Measurements from ENCODE around the gene ZFR2. TPM values are rescaled to one million over a fixed set of nuclear protein-coding genes. Genes with fewer than 3 reads are reported as not detected.

ZFR2 gene
- total RNA-seq, 4 donors from 2014 or later = not detected

DNA sequence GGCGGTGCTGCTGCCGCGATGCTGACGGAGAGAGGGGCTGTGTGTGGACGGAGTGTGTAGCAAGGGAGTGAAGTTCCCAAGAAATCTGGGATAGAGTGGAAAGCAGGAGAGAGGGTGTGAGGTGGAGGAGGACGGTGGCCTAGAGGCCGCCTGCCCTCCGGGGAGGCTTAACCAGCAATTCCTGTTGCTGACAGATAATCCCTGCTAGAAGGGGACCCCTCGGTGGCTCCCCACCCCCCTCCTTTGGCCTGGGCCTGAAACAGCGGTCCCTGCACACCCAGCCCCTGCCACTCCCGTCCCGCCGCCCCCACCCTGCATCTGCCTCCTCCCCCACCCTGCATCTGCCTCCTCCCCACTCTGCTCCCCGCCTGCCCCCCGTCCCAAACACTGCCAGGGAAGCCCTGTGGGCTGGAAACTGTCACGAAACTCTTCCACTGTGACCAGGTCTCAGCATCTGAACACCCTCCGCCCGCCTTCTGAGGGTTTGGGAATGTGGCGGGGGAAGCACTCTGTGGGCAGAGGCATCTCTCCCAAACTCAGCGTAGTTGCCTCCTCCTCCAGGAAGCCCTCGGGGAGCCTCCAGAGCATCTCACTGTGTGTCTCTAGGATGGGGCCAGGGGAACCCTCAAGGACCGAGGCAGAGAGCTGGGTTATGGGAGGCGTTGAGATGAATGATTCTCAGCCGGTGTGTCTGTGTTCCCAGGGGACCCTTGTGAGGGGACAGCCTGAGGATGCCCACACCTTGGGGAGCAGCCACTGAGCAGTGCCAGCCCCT lies 65.5 kb downstream of the ZFR2 start:
- no peak for TF ChIP-seq EP300 (IDR thresholded peaks at IDR 0.05)
- TF ChIP-seq, protein P1, sequence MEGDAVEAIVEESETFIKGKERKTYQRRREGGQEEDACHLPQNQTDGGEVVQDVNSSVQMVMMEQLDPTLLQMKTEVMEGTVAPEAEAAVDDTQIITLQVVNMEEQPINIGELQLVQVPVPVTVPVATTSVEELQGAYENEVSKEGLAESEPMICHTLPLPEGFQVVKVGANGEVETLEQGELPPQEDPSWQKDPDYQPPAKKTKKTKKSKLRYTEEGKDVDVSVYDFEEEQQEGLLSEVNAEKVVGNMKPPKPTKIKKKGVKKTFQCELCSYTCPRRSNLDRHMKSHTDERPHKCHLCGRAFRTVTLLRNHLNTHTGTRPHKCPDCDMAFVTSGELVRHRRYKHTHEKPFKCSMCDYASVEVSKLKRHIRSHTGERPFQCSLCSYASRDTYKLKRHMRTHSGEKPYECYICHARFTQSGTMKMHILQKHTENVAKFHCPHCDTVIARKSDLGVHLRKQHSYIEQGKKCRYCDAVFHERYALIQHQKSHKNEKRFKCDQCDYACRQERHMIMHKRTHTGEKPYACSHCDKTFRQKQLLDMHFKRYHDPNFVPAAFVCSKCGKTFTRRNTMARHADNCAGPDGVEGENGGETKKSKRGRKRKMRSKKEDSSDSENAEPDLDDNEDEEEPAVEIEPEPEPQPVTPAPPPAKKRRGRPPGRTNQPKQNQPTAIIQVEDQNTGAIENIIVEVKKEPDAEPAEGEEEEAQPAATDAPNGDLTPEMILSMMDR (IDR thresholded peaks at IDR 0.05) = no peak
- no peak for TF ChIP-seq POLR2A (IDR thresholded peaks at IDR 0.05)
- Histone ChIP-seq H3K27me3 (peaks cover 0 to 74% of the 10 kb centered on the region in 2 donors), H3K4me1 (peaks cover 0 to 13% (median 3%) of the 10 kb centered on the region in 4 donors), H3K4me3 (no peak overlapping the region), H3K9me3 (no peaks in the 10 kb centered on the region), H3K36me3 (no peaks in the 10 kb centered on the region), H3K27ac (no peak overlapping the region)
- DNase-seq (ENCODE audit: low spot score in 2 of 2) = no peak
- WGBS, 2 donors = 74 to 76% methylated on average over 20 to 21 of the region's 24 CpGs

DNA sequence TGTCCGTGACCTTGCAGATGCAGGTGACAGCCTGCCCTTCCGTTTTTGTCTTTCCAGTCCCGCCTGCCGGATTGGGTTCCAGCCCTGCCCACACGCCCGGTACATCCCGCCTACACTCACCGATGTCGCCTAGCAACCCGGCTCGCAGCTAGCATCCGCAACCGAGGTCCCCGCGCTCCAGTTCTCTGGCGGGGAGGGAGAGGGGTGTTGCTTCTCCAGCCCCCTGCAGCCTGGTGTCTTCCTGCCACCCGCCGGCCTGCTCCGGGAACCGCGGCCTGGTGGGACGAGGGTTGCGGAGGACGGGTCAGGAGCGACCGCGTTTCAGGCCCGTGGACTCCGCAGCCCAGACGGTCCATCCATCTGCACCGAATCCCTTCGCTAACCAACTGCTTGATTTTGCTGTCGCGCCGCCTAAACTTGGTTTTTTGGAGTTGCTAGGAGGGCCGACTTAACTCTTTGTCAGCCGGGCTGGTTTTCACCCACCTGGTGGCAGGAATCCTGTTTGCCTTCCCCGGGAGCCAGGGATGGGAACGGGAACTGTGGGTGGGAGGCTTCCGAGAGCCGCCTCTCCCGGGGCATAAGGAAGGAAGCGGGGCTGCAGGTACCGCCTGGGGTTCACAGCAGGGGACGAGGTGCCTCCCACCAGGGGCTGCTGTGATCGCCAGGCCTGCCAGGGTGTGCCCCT lies 67.3 kb downstream of the ZFR2 start:
- H3K4me1 ChIP-seq = peaks cover 0 to 13% (median 3%) of the 10 kb centered on the region in 4 donors
- no peaks in the 10 kb centered on the region for H3K36me3 ChIP-seq
- 1 to 5% methylated on average over 33 to 34 of the region's 46 CpGs for WGBS, 2 donors
- DNase-seq (ENCODE audit: low spot score in 2 of 2) = no peak
- H3K27me3 ChIP-seq = peaks cover 0 to 74% of the 10 kb centered on the region in 2 donors
- no peak overlapping the region for H3K27ac ChIP-seq
- peaks cover 0 to 10% (median under 1%) of the 10 kb centered on the region in 4 donors for H3K9me3 ChIP-seq
- no peak overlapping the region for H3K4me3 ChIP-seq
- TF ChIP-seq, protein P1 (IDR thresholded peaks at IDR 0.05) = no peak

DNA sequence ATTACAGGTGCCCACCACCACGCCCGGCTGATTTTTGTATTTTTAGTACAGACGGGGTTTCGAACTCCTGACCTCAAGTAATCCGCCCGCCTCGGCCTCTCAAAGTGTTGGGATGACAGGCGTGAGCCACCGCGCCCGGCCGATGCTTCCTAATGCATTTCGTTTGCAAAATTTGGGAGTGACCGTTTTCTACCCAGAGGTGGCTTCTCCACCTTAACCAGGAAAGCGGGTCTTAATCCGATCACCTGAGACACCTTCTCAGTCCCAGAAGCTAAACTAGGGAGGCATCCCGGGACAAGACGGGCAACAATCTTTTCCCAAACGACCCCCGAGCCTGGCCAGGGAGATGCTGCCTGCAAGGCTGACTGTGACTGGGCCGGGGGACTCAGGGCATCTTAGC lies 67.8 kb downstream of the ZFR2 start:
- no peak for TF ChIP-seq EP300 (IDR thresholded peaks at IDR 0.05)
- TF ChIP-seq, protein P1 (IDR thresholded peaks at IDR 0.05) = no peak
- TF ChIP-seq POLR2A (IDR thresholded peaks at IDR 0.05) = no peak
- H3K9me3 ChIP-seq = peaks cover 0 to 16% (median 4%) of the 10 kb centered on the region in 4 donors
- peaks cover 0 to 73% of the 10 kb centered on the region in 2 donors for H3K27me3 ChIP-seq
- DNase-seq (ENCODE audit: low spot score in 2 of 2) = no peak
- 38 to 45% methylated on average over 17 to 21 of the region's 21 CpGs for WGBS, 2 donors
- no peaks in the 10 kb centered on the region for H3K36me3 ChIP-seq
- H3K27ac ChIP-seq = no peak overlapping the region
- no peak overlapping the region for H3K4me3 ChIP-seq
- peaks cover 0 to 13% (median 3%) of the 10 kb centered on the region in 4 donors for H3K4me1 ChIP-seq

GRCh38 chr19:3798137-3798536 lies 70.7 kb downstream of the ZFR2 start:
- peaks cover 0 to 47% of the 10 kb centered on the region in 2 donors for H3K27me3 ChIP-seq
- WGBS, 2 donors = 43 to 55% methylated on average over 6 of the region's 6 CpGs

More at GRCh38 chr19:3798137-3798536, 70.7 kb downstream of the ZFR2 start:
- no peak for TF ChIP-seq POLR2A (IDR thresholded peaks at IDR 0.05)
- TF ChIP-seq, protein P1 (IDR thresholded peaks at IDR 0.05) = no peak
- TF ChIP-seq EP300 (IDR thresholded peaks at IDR 0.05) = no peak
- Histone ChIP-seq H3K9me3 (peaks cover 0 to 22% (median 4%) of the 10 kb centered on the region in 4 donors), H3K4me3 (no peak overlapping the region), H3K27ac (no peak overlapping the region), H3K4me1 (peaks cover 0 to 13% (median 3%) of the 10 kb centered on the region in 4 donors), H3K36me3 (no peaks in the 10 kb centered on the region)
- no peak for DNase-seq (ENCODE audit: low spot score in 2 of 2)

Measured in tibial nerve (tissue), 4 donors.